Measurements from ENCODE around the gene ARHGEF17. TPM values are rescaled to one million over a fixed set of nuclear protein-coding genes. Genes with fewer than 3 reads are reported as not detected.

Gene ARHGEF17
- total RNA-seq, 4 donors from 2014 or later = 3.2 to 33.8 (median 17.4) TPM

- Histone ChIP-seq H3K9me3 (no peaks in the 10 kb centered on the region), H3K36me3 (no peaks in the 10 kb centered on the region), H3K27ac (peak overlapping the region in 3 of 4 donors; percentile 42 to 69 (median 66)), H3K27me3 (no peaks in the 10 kb centered on the region), H3K4me3 (no peak overlapping the region), H3K4me1 (peaks cover 0 to 48% (median 0%) of the 10 kb centered on the region in 4 donors)
- DNase-seq = peak in 2 of 3 donors; percentile 22 to 70
- TF ChIP-seq CTCF (IDR thresholded peaks at IDR 0.05) (no peak), POLR2A (IDR thresholded peaks at IDR 0.05) (no peak)
Observed at GRCh38 chr11:73334384-73335203, 26.5 kb downstream of the ARHGEF17 start.

GRCh38 chr11:73335204-73335923 is 27.3 kb downstream of the ARHGEF17 start:
- DNase-seq = peak; percentile 72 to 92 (median 84)
- Histone ChIP-seq H3K27ac (peak overlapping the region in 2 of 4 donors; percentile 19 to 66), H3K36me3 (no peaks in the 10 kb centered on the region), H3K27me3 (no peaks in the 10 kb centered on the region), H3K9me3 (no peaks in the 10 kb centered on the region), H3K4me1 (peaks cover 0 to 45% (median 0%) of the 10 kb centered on the region in 4 donors), H3K4me3 (no peak overlapping the region)
- TF ChIP-seq CTCF (IDR thresholded peaks at IDR 0.05) (peak; percentile 81 to 99 (median 89)), POLR2A (IDR thresholded peaks at IDR 0.05) (no peak)

GRCh38 chr11:73337846-73338245 is 29.8 kb downstream of the ARHGEF17 start:
- DNase-seq = no peak
- H3K9me3 ChIP-seq = no peaks in the 10 kb centered on the region
- H3K27ac ChIP-seq = peak overlapping the region in 1 of 4 donors; percentile 22
- peaks cover 0 to 43% (median 0%) of the 10 kb centered on the region in 4 donors for H3K4me1 ChIP-seq
- H3K36me3 ChIP-seq = no peaks in the 10 kb centered on the region
- no peaks in the 10 kb centered on the region for H3K27me3 ChIP-seq
- H3K4me3 ChIP-seq = no peak overlapping the region
- TF ChIP-seq CTCF (IDR thresholded peaks at IDR 0.05) (no peak), POLR2A (IDR thresholded peaks at IDR 0.05) (no peak)

DNA sequence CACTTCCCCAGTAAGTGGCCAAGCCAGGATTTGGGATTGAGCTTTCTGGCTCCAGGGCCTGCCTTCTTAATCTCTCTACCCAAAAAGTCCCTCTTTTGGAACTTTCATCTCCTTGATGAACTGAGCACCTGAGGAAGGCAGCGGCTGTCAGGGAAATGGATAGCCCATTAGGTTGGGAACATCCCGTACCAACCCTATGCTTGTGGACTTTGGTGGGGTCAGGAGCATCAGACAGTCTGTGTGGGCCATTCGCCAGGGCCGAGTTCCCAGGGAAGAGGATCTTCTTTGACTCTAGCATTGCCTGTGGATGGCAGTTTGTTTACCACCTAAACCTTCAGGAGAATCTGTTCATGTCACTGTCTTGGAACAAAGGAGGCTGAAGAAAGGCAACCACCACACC is 30.2 kb downstream of the ARHGEF17 start:
- Histone ChIP-seq H3K4me1 (peaks cover 0 to 46% (median 0%) of the 10 kb centered on the region in 4 donors), H3K9me3 (no peaks in the 10 kb centered on the region), H3K27ac (peak overlapping the region in 1 of 4 donors; percentile 36), H3K27me3 (no peaks in the 10 kb centered on the region), H3K4me3 (no peak overlapping the region), H3K36me3 (no peaks in the 10 kb centered on the region)
- TF ChIP-seq CTCF (IDR thresholded peaks at IDR 0.05) = no peak
- no peak for TF ChIP-seq POLR2A (IDR thresholded peaks at IDR 0.05)
- DNase-seq = no peak

- DNase-seq = no peak
- no peak overlapping the region for H3K4me3 ChIP-seq
- H3K36me3 ChIP-seq = no peaks in the 10 kb centered on the region
- TF ChIP-seq POLR2A (IDR thresholded peaks at IDR 0.05) (no peak), CTCF (IDR thresholded peaks at IDR 0.05) (no peak)
- no peaks in the 10 kb centered on the region for H3K27me3 ChIP-seq
- no peak overlapping the region for H3K27ac ChIP-seq
- no peaks in the 10 kb centered on the region for H3K9me3 ChIP-seq
- H3K4me1 ChIP-seq = peaks cover 0 to 28% (median 0%) of the 10 kb centered on the region in 4 donors
Observed at GRCh38 chr11:73340164-73340563, 32.1 kb downstream of the ARHGEF17 start.

All from Peyer's patch (tissue), 4 donors.